K562 (cell line): Measurements from ENCODE around the gene DRC1. TPM values are rescaled to one million over a fixed set of nuclear protein-coding genes. Genes with fewer than 3 reads are reported as not detected.

ENCODE experiments used
- ATAC-seq: fragments of 200-7000 bp; cut with Tn5 transposase; 3 replicates; pipeline ENCODE4 v1.9.1; 2020; ENCODE audit warnings: moderate library complexity
- BruUV-seq: library from RNA; stranded (reverse); fragments of 400-500 nt; replicated peaks from 2 replicates; lab custom pipeline; 2021; lab: Mats Ljungman, UMichigan
- CTCF ChIA-PET: fragments of 300-600 bp; formaldehyde crosslinking; extraction: SDS; loops from one replicate; lab custom pipeline; 2021; ENCODE audit warnings: low intra/inter-chr PET ratio; lab: Yijun Ruan, JAX
- POLR2A ChIA-PET: fragments of 300-600, 350-650 bp; sonication (Branson Sonifier 250); formaldehyde crosslinking; extraction: SDS; loops from one replicate; lab custom pipeline; 2021; ENCODE audit warnings: antibody characterized with exemption, inconsistent platforms; lab: Yijun Ruan, JAX
- DNase-seq, 4 experiments: peaks; one replicate each; pipeline versions ENCODE4 v3.0.0 to v3.0.0-alpha.2; 2011 to 2018; ENCODE audit warnings: low spot score in 3 of 4, mixed read lengths in 3 of 4; ENCODE audit errors: extremely low read depth in 1 of 4
- FAIRE-seq: peaks from 2 replicates; lab custom pipeline; 2011; peaks lifted over from hg19 to GRCh38; lab: Jason Lieb, UNC
- H2AFZ ChIP-seq: 2 replicates; pipeline ENCODE4 v1.6.0; 2011; ENCODE audit warnings: low read depth, low read length, control low read depth, inconsistent platforms
- H3K27ac ChIP-seq: fragments of 200-600 bp; 3 replicates; pipeline ENCODE4 v1.8.0; 2011; ENCODE audit warnings: low read depth, mild to moderate bottlenecking, control low read depth, inconsistent platforms, low read length, moderate library complexity, mixed read lengths; ENCODE audit errors: extremely low read depth
- H3K27me3 ChIP-seq, 2 experiments: fragments of 300-600 bp in 1 of 2; 2 replicates in 1 of 2; 3 replicates in 1 of 2; pipeline versions ENCODE4 v1.6.0 to v1.8.0; 2011; ENCODE audit warnings: inconsistent platforms in 2 of 2, low read length in 2 of 2, mild to moderate bottlenecking in 1 of 2, mixed read lengths in 1 of 2, moderate library complexity in 1 of 2; ENCODE audit not compliant: control insufficient read depth in 2 of 2, insufficient read depth in 2 of 2
- H3K36me3 ChIP-seq: fragments of 300-600 bp; 3 replicates; pipeline ENCODE4 v1.8.0; 2011; ENCODE audit warnings: mild to moderate bottlenecking, low read length, inconsistent platforms; ENCODE audit not compliant: control insufficient read depth, insufficient read depth
- H3K4me1 ChIP-seq, 2 experiments: fragments of 200-600 bp in 1 of 2; replicated peaks in 1 of 2; 2 replicates in 1 of 2; 3 replicates in 1 of 2; pipeline versions ENCODE4 v1.5.1 to v1.8.0; 2011; ENCODE audit warnings: inconsistent platforms in 2 of 2, low read length in 2 of 2, mild to moderate bottlenecking in 1 of 2, mixed read lengths in 1 of 2, moderate library complexity in 1 of 2; ENCODE audit not compliant: control insufficient read depth in 2 of 2, insufficient read depth in 2 of 2
- H3K4me2 ChIP-seq: 2 replicates; pipeline ENCODE4 v1.6.1; 2011; ENCODE audit warnings: low read length, control low read depth, inconsistent platforms, mixed read lengths; ENCODE audit not compliant: insufficient read depth
- H3K4me3 ChIP-seq: fragments of 200-600 bp; sonication (generic), shearing (Covaris generic); 2 replicates; pipeline ENCODE4 v1.5.1; 2016; ENCODE audit warnings: control low read depth, inconsistent platforms
- H3K79me2 ChIP-seq: fragments of 200-600 bp; 3 replicates; pipeline ENCODE4 v1.8.0; 2011; ENCODE audit warnings: low read length, inconsistent platforms; ENCODE audit not compliant: control insufficient read depth, insufficient read depth
- H3K9ac ChIP-seq, 2 experiments: 2 replicates each; pipeline versions ENCODE4 v1.6.0 to v1.6.1; 2011; ENCODE audit warnings: low read depth in 2 of 2, low read length in 2 of 2, control low read depth in 1 of 2, inconsistent platforms in 1 of 2, mild to moderate bottlenecking in 1 of 2, mixed read lengths in 1 of 2; ENCODE audit not compliant: insufficient read depth in 1 of 2
- H3K9me1 ChIP-seq: one replicate; pipeline ENCODE4 v1.6.0; 2011; ENCODE audit warnings: inconsistent platforms, mild to moderate bottlenecking, low read length, moderate library complexity; ENCODE audit not compliant: control insufficient read depth, insufficient read depth
- H3K9me3 ChIP-seq: replicated peaks from 2 replicates; pipeline ENCODE4 v1.5.1; 2011; ENCODE audit warnings: low read depth, low read length, inconsistent platforms; ENCODE audit not compliant: control insufficient read depth, insufficient read depth
- H4K20me1 ChIP-seq: replicated peaks from 2 replicates; pipeline ENCODE4 v1.6.1; 2011; ENCODE audit warnings: low read length, inconsistent platforms, mixed read lengths; ENCODE audit not compliant: control insufficient read depth, insufficient read depth
- KDM4B ChIP-seq, 2 experiments: fragments of 450-650 bp in 1 of 2; sonication (generic) in 1 of 2; IDR thresholded peaks; 2 replicates each; pipeline ENCODE4 v1.6.1; 2016 to 2017; ENCODE audit warnings: borderline replicate concordance in 2 of 2, antibody characterized with exemption in 1 of 2, low read depth in 1 of 2, mild to moderate bottlenecking in 1 of 2
- TFAP4 ChIP-seq: sonication (generic); formaldehyde crosslinking; IDR thresholded peaks from 2 replicates; pipeline ENCODE4 v1.8.0; 2022; ENCODE audit warnings: missing genetic modification reagents, mild to moderate bottlenecking, moderate library complexity, borderline replicate concordance
- ZBTB33 ChIP-seq: sonication (generic); formaldehyde crosslinking; IDR thresholded peaks from 2 replicates; pipeline ENCODE4 v1.8.1; 2023; ENCODE audit warnings: mild to moderate bottlenecking, missing genetic modification reagents
- ZNF639 ChIP-seq, 2 experiments: fragments of 200-800 bp in 1 of 2; sonication (Bioruptor generic) in 1 of 2; sonication (generic) in 1 of 2; formaldehyde crosslinking in 1 of 2; IDR thresholded peaks in 1 of 2; conservative IDR thresholded peaks in 1 of 2; 2 replicates each; pipeline versions ENCODE4 v1.5.0 to v1.6.1; 2016 to 2020; ENCODE audit warnings: missing compliant biosample characterization in 1 of 2, missing genetic modification characterization in 1 of 2, missing genetic modification reagents in 1 of 2
- WGBS: fragments of 100-300 bp; shearing (Covaris generic); methylation state at CpG from one replicate; pipeline ENCODE4 v1.1.6; 2016; ENCODE audit warnings: low coverage, mixed read lengths; ENCODE audit not compliant: insufficient coverage; ENCODE audit errors: missing lambda C conversion rate; 5-methylcytosine and 5-hydroxymethylcytosine counted together
- in situ Hi-C: fragments of 300-500 bp; cut with MboI; formaldehyde crosslinking; loops from 4 replicates; pipeline ENCODE4 v1.15.0; 2018; ENCODE audit warnings: inconsistent platforms, mixed read lengths
- intact Hi-C: fragments of 100-400 bp; cut with micrococcal nuclease; formaldehyde crosslinking; loops from 2 replicates; pipeline ENCODE4 v1.14.2; 2022
- polyA plus RNA-seq, 8 experiments: library from polyadenylated mRNA; depleted of rRNA in 4 of 8; stranded (reverse) in 5 of 8; unstranded in 3 of 8; fragments of >200 nt; fragmentation: Nextera tagmentation in 2 of 8; fragmentation: Illumina TruSeq in 1 of 8; extraction: Ambion mirVana in 2 of 8; extraction: Trizol in 1 of 8; gene quantifications; 2 replicates each; pipeline versions ENCODE4 v1.2.1 to v1.2.3, GENCODE V29; 2011 to 2014; ENCODE audit warnings: inconsistent platforms in 1 of 8, missing spikeins in 1 of 8
- total RNA-seq, 7 experiments: library from RNA; depleted of rRNA in 6 of 7; stranded (reverse); fragments of >200 nt in 6 of 7; fragmentation: Illumina TruSeq in 2 of 7; extraction: Trizol in 2 of 7; gene quantifications; 2 replicates each; pipeline versions ENCODE4 v1.2.1 to v1.2.3, GENCODE V29; 2011 to 2021; ENCODE audit warnings: low replicate concordance in 1 of 7

The DRC1 gene
- total and polyA plus RNA-seq, 9 of the 15 experiments (the other 6 are each of a cell fraction or from before 2014, with no cell fraction given): 0.07 to 0.10 TPM; not detected in 7

GRCh38 chr2:26457251-26457666 lies 55.5 kb downstream of the DRC1 start (continued):
- no peak for TF ChIP-seq ZNF639 (CRISPR knock-in tag; conservative IDR thresholded peaks at IDR 0.05 in 1 of 2, IDR thresholded peaks at IDR 0.05 in 1 of 2)
- TF ChIP-seq TFAP4: no peak

GRCh38 chr2:26457695-26458364 lies 56.1 kb downstream of the DRC1 start:
- ChIA-PET CTCF (no interaction called here), POLR2A (no interaction called here)
- no peaks in the 10 kb centered on the region for H3K9me3 ChIP-seq
- no peak overlapping the region for H3K4me2 ChIP-seq
- intact Hi-C loops: no loop called here
- H3K9me1 ChIP-seq: no peaks in the 10 kb centered on the region
- no peak overlapping the region for H3K4me3 ChIP-seq
- H4K20me1 ChIP-seq: no peaks in the 10 kb centered on the region
- 74% methylated on average over 14 of the region's 19 CpGs for WGBS
- no peak for ATAC-seq
- no peaks in the 10 kb centered on the region for H3K79me2 ChIP-seq
- no peak overlapping the region for H2AFZ ChIP-seq
- FAIRE-seq: no peak
- BruUV-seq: no TSS peak
- H3K27me3 ChIP-seq: peaks cover 0 to 20% of the 10 kb centered on the region in 2 experiments; a peak in 3 of 5 replicates
- in situ Hi-C loops: no loop called here
- no peak overlapping the region for H3K9ac ChIP-seq
- no peak overlapping the region for H3K27ac ChIP-seq
- DNase-seq: no peak
- no peaks in the 10 kb centered on the region for H3K36me3 ChIP-seq
- TF ChIP-seq ZBTB33 (peak; percentile 72; the same call in 1 of the 2 replicates), KDM4B (IDR thresholded peaks at IDR 0.05; ENCODE audit: borderline replicate concordance in 2 of 2, low read depth in 1 of 2) (no peak)
- H3K4me1 ChIP-seq: peaks cover 5 to 37% of the 10 kb centered on the region in 2 experiments; a peak in 4 of 5 replicates
